Mesenchymal stem cell (in vitro differentiated cells and primary cell): ENCODE measurements around the gene SNRNP25.
A peak's percentile ranks its signal among the peaks of the same experiment; 100 is the strongest.
"Not testable (repeated sequence)": the region's sequence is repeated elsewhere in the genome, so short reads cannot be mapped to it uniquely, and the experiment has no call there.

Experiments
- DNase-seq: peaks from one replicate; pipeline ENCODE4 v3.0.0-alpha.2; 2013
- H2AFZ ChIP-seq: one replicate; pipeline ENCODE4 v1.6.1; 2013; ENCODE audit warnings: low read depth, mild to moderate bottlenecking, control low read depth, inconsistent platforms, low read length, moderate library complexity
- H2AK5ac ChIP-seq: 2 replicates; pipeline ENCODE4 v1.6.1; 2013; ENCODE audit warnings: low read length, moderate library complexity, mild to moderate bottlenecking, inconsistent platforms; ENCODE audit not compliant: severe bottlenecking
- H2BK120ac ChIP-seq: one replicate; pipeline ENCODE4 v1.6.1; 2013; ENCODE audit warnings: low read depth, mild to moderate bottlenecking, inconsistent platforms, low read length, moderate library complexity
- H2BK12ac ChIP-seq, 2 experiments: one replicate each; pipeline ENCODE4 v1.6.1; 2013; ENCODE audit warnings: inconsistent platforms in 2 of 2, low read length in 2 of 2, mild to moderate bottlenecking in 2 of 2, moderate library complexity in 2 of 2, control low read depth in 1 of 2
- H2BK15ac ChIP-seq: one replicate; pipeline ENCODE4 v1.6.1; 2013; ENCODE audit warnings: mild to moderate bottlenecking, low read depth, inconsistent platforms; ENCODE audit not compliant: poor library complexity, severe bottlenecking
- H2BK5ac ChIP-seq: 2 replicates; pipeline ENCODE4 v1.6.1; 2013; ENCODE audit warnings: low read depth, mild to moderate bottlenecking, low read length, control low read depth, inconsistent platforms; ENCODE audit not compliant: poor library complexity, severe bottlenecking
- H3K14ac ChIP-seq, 2 experiments: one replicate each; pipeline ENCODE4 v1.6.1; 2013; ENCODE audit warnings: inconsistent platforms in 2 of 2, low read length in 2 of 2, control low read depth in 1 of 2, mild to moderate bottlenecking in 1 of 2, moderate library complexity in 1 of 2
- H3K18ac ChIP-seq, 2 experiments: one replicate each; pipeline ENCODE4 v1.6.1; 2013; ENCODE audit warnings: inconsistent platforms in 2 of 2, low read length in 2 of 2, control low read depth in 1 of 2, low read depth in 1 of 2, mild to moderate bottlenecking in 1 of 2
- H3K23ac ChIP-seq, 2 experiments: one replicate each; pipeline ENCODE4 v1.6.1; 2013; ENCODE audit warnings: inconsistent platforms in 2 of 2, low read length in 2 of 2, mild to moderate bottlenecking in 2 of 2, moderate library complexity in 2 of 2, control low read depth in 1 of 2
- H3K27ac ChIP-seq: 2 replicates; pipeline ENCODE4 v1.5.1; 2013; ENCODE audit warnings: mild to moderate bottlenecking, moderate library complexity, low read length, control low read depth, inconsistent platforms; ENCODE audit not compliant: poor library complexity, severe bottlenecking
- H3K27me3 ChIP-seq, 2 experiments: 2 replicates each; pipeline versions ENCODE4 v1.6.1 to v1.7.0; 2013; ENCODE audit warnings: low read length in 2 of 2, mild to moderate bottlenecking in 2 of 2, moderate library complexity in 2 of 2, control low read depth in 1 of 2, inconsistent platforms in 1 of 2; ENCODE audit not compliant: control insufficient read depth in 1 of 2, insufficient read depth in 1 of 2
- H3K36me3 ChIP-seq, 2 experiments: 2 replicates each; pipeline versions ENCODE4 v1.6.1 to v1.7.0; 2013; ENCODE audit warnings: low read length in 2 of 2, control low read depth in 1 of 2, inconsistent platforms in 1 of 2, low read depth in 1 of 2, mild to moderate bottlenecking in 1 of 2; ENCODE audit not compliant: insufficient read depth in 2 of 2, control insufficient read depth in 1 of 2
- H3K4ac ChIP-seq, 2 experiments: one replicate each; pipeline ENCODE4 v1.6.1; 2013; ENCODE audit warnings: inconsistent platforms in 2 of 2, low read length in 2 of 2, mild to moderate bottlenecking in 2 of 2, moderate library complexity in 2 of 2, control low read depth in 1 of 2, low read depth in 1 of 2
- H3K4me1 ChIP-seq: 2 replicates; pipeline ENCODE4 v1.6.1; 2013; ENCODE audit warnings: low read depth, low read length, control low read depth; ENCODE audit not compliant: control insufficient read depth, insufficient read depth
- H3K4me2 ChIP-seq: 2 replicates; pipeline ENCODE4 v1.6.1; 2013; ENCODE audit warnings: low read length, mild to moderate bottlenecking, inconsistent platforms; ENCODE audit not compliant: poor library complexity, severe bottlenecking
- H3K4me3 ChIP-seq, 2 experiments: 2 replicates each; pipeline versions ENCODE4 v1.5.1 to v1.7.0; 2013; ENCODE audit warnings: low read length in 2 of 2, mild to moderate bottlenecking in 2 of 2, control low read depth in 1 of 2, low read depth in 1 of 2; ENCODE audit not compliant: insufficient read depth in 1 of 2
- H3K79me1 ChIP-seq: replicated peaks from 2 replicates; pipeline ENCODE4 v1.6.1; 2013; ENCODE audit warnings: mild to moderate bottlenecking, control low read depth, low read length, inconsistent platforms; ENCODE audit not compliant: poor library complexity, severe bottlenecking
- H3K9ac ChIP-seq: 2 replicates; pipeline ENCODE4 v1.7.0; 2013; ENCODE audit warnings: mild to moderate bottlenecking, low read length, moderate library complexity
- H3K9me3 ChIP-seq: 2 replicates; pipeline ENCODE4 v1.7.0; 2013; ENCODE audit warnings: mild to moderate bottlenecking, low read length; ENCODE audit not compliant: control insufficient read depth
- H4K8ac ChIP-seq: one replicate; pipeline ENCODE4 v1.6.1; 2013; ENCODE audit warnings: inconsistent platforms, mild to moderate bottlenecking, low read length, moderate library complexity
- H4K91ac ChIP-seq: one replicate; pipeline ENCODE4 v1.6.1; 2013; ENCODE audit warnings: mild to moderate bottlenecking, low read length, inconsistent platforms
- WGBS: methylation state at CpG from one replicate; pipeline ENCODE4 v1.1.7; 2013; ENCODE audit warnings: mixed read lengths; 5-methylcytosine and 5-hydroxymethylcytosine counted together

SNRNP25 gene

GRCh38 chr16:38206-38605, 15.4 kb upstream of the SNRNP25 start:
- H4K91ac ChIP-seq, H2BK5ac ChIP-seq, H3K79me1 ChIP-seq, H3K9me3 ChIP-seq, H2AK5ac ChIP-seq, H2BK15ac ChIP-seq, H2BK120ac ChIP-seq, DNase-seq, H3K23ac ChIP-seq, H3K27me3 ChIP-seq, H2AFZ ChIP-seq, H3K9ac ChIP-seq, H2BK12ac ChIP-seq, H3K4ac ChIP-seq, H3K14ac ChIP-seq, H3K4me1 ChIP-seq, H3K27ac ChIP-seq, H3K4me2 ChIP-seq, H4K8ac ChIP-seq, H3K4me3 ChIP-seq, H3K18ac ChIP-seq: not testable (repeated sequence)
- H3K36me3 ChIP-seq = peaks cover 2 to 30% of the 10 kb centered on the region in 2 experiments
- WGBS = 96% methylated on average over 11 of the region's 11 CpGs

GRCh38 chr16:38941-39892, 14.4 kb upstream of the SNRNP25 start:
- peaks cover 4 to 28% of the 10 kb centered on the region in 2 experiments for H3K36me3 ChIP-seq
- no peak overlapping the region for H2BK12ac ChIP-seq
- WGBS = 95% methylated on average over 11 of the region's 13 CpGs
- H2AFZ ChIP-seq = no peak overlapping the region
- H3K27me3 ChIP-seq = no peaks in the 10 kb centered on the region
- no peak overlapping the region for H3K23ac ChIP-seq
- no peak overlapping the region for H3K27ac ChIP-seq
- H3K79me1 ChIP-seq = peaks cover 2% of the 10 kb centered on the region
- no peak overlapping the region for H3K4me3 ChIP-seq
- H3K9ac ChIP-seq = no peak overlapping the region
- peaks cover 8% of the 10 kb centered on the region for H3K4me1 ChIP-seq
- H2BK120ac ChIP-seq = no peak overlapping the region
- H3K4me2 ChIP-seq = no peak overlapping the region
- no peak overlapping the region for H4K8ac ChIP-seq
- DNase-seq = no peak
- no peak overlapping the region for H2AK5ac ChIP-seq
- H3K18ac ChIP-seq = no peak overlapping the region
- H3K4ac ChIP-seq = no peak overlapping the region
- no peak overlapping the region for H2BK15ac ChIP-seq
- no peak overlapping the region for H2BK5ac ChIP-seq
- H3K14ac ChIP-seq = no peak overlapping the region
- H4K91ac ChIP-seq = no peak overlapping the region
- H3K9me3 ChIP-seq = no peaks in the 10 kb centered on the region

- Histone ChIP-seq H3K4me2 (no peak overlapping the region), H2BK120ac (no peak overlapping the region), H2BK15ac (no peak overlapping the region), H2AK5ac (no peak overlapping the region), H2AFZ (no peak overlapping the region), H3K23ac (no peak overlapping the region), H3K27me3 (no peaks in the 10 kb centered on the region), H2BK12ac (no peak overlapping the region), H3K4me3 (peak overlapping the region in 1 of 2 experiments; percentile 73), H3K9ac (peak overlapping the region; percentile 57), H3K4ac (no peak overlapping the region), H3K14ac (no peak overlapping the region), H3K36me3 (peaks cover 25 to 28% of the 10 kb centered on the region in 2 experiments), H4K91ac (no peak overlapping the region), H3K27ac (no peak overlapping the region), H3K18ac (no peak overlapping the region), H2BK5ac (no peak overlapping the region), H4K8ac (peak overlapping the region; percentile 7), H3K4me1 (peaks cover 7% of the 10 kb centered on the region), H3K9me3 (no peaks in the 10 kb centered on the region), H3K79me1 (peaks cover 8% of the 10 kb centered on the region)
- WGBS = over 99% methylated on average over 22 of the region's 22 CpGs
- no peak for DNase-seq
Measured at GRCh38 chr16:41439-42068, 12.1 kb upstream of the SNRNP25 start.

GRCh38 chr16:42069-42457, 11.6 kb upstream of the SNRNP25 start:
- no peak overlapping the region for H2BK12ac ChIP-seq
- 97% methylated on average over 11 of the region's 11 CpGs for WGBS
- peaks cover 9% of the 10 kb centered on the region for H3K79me1 ChIP-seq
- peaks cover 29% of the 10 kb centered on the region in 2 experiments for H3K36me3 ChIP-seq
- H3K4me1 ChIP-seq = peaks cover 7% of the 10 kb centered on the region
- no peaks in the 10 kb centered on the region for H3K27me3 ChIP-seq
- H2BK120ac ChIP-seq = no peak overlapping the region
- H3K9me3 ChIP-seq = no peaks in the 10 kb centered on the region
- no peak overlapping the region for H2AFZ ChIP-seq
- H3K4me2 ChIP-seq = no peak overlapping the region
- no peak overlapping the region for H3K4ac ChIP-seq
- no peak overlapping the region for H4K8ac ChIP-seq
- H3K18ac ChIP-seq = no peak overlapping the region
- H3K9ac ChIP-seq = peak overlapping the region; percentile 57
- no peak overlapping the region for H3K27ac ChIP-seq
- no peak overlapping the region for H2BK5ac ChIP-seq
- no peak overlapping the region for H2AK5ac ChIP-seq
- no peak overlapping the region for H4K91ac ChIP-seq
- H3K14ac ChIP-seq = no peak overlapping the region
- no peak overlapping the region for H2BK15ac ChIP-seq
- no peak overlapping the region for H3K23ac ChIP-seq
- H3K4me3 ChIP-seq = peak overlapping the region in 1 of 2 experiments; percentile 73
- DNase-seq = no peak
